Gastroesophageal sphincter (tissue), 4 donors: ENCODE measurements around the gene DDX51. TPM values are rescaled to one million over a fixed set of nuclear protein-coding genes. Genes with fewer than 3 reads are reported as not detected.
"Not testable (repeated sequence)": the region's sequence is repeated elsewhere in the genome, so short reads cannot be mapped to it uniquely, and the experiment has no call there.

Experiments
- ATAC-seq: fragments of 150-250 bp; one replicate; pipeline ENCODE4 v1.9.1; 2016; ENCODE audit warnings: mild to moderate bottlenecking, moderate library complexity
- H3K27ac ChIP-seq, 4 donors: fragments of 200-600 bp; sonication (generic) in 3 of 4; 1 replicate in 3 of 4; 2 replicates in 1 of 4; pipeline ENCODE4 v1.5.1; 2016 to 2019
- H3K27me3 ChIP-seq: fragments of 200-600 bp; sonication (generic); one replicate; pipeline ENCODE4 v1.5.1; 2019
- H3K36me3 ChIP-seq, 2 donors: fragments of 200-600 bp; sonication (generic); one replicate each; pipeline ENCODE4 v1.5.1; 2019; ENCODE audit warnings: control low read depth in 1 of 2
- H3K4me1 ChIP-seq, 3 donors: fragments of 200-600 bp; sonication (generic); 1 replicate in 2 of 3; 2 replicates in 1 of 3; pipeline ENCODE4 v1.5.1; 2016 to 2019; ENCODE audit warnings: control low read depth in 2 of 3
- H3K4me3 ChIP-seq, 2 donors: fragments of 200-600 bp; sonication (generic); one replicate each; pipeline ENCODE4 v1.5.1; 2019; ENCODE audit warnings: mild to moderate bottlenecking in 1 of 2, moderate library complexity in 1 of 2
- H3K9me3 ChIP-seq, 3 donors: fragments of 200-600 bp; sonication (generic); one replicate each; pipeline ENCODE4 v1.5.1; 2017 to 2019; ENCODE audit warnings: control low read depth in 2 of 3
- CTCF ChIP-seq, 4 experiments: fragments of 200-600 bp in 2 of 4; fragments of 450-650 bp in 2 of 4; sonication (generic) in 1 of 4; IDR thresholded peaks; one replicate each; pipeline ENCODE4 v1.5.1; 2017 to 2019; ENCODE audit warnings: antibody characterized with exemption in 4 of 4, mild to moderate bottlenecking in 2 of 4, moderate library complexity in 2 of 4
- EP300 ChIP-seq: sonication (generic); formaldehyde crosslinking; IDR thresholded peaks from one replicate; pipeline ENCODE4 v1.6.1; 2017; ENCODE audit warnings: antibody characterized with exemption, mild to moderate bottlenecking
- POLR2A ChIP-seq, 2 donors: fragments of 450-650 bp; IDR thresholded peaks; one replicate each; pipeline ENCODE4 v1.6.1; 2017; ENCODE audit warnings: antibody characterized with exemption in 2 of 2, mild to moderate bottlenecking in 2 of 2, moderate library complexity in 1 of 2
- POLR2AphosphoS5 ChIP-seq: sonication (generic); formaldehyde crosslinking; IDR thresholded peaks from one replicate; pipeline ENCODE4 v1.6.1; 2017; ENCODE audit warnings: antibody characterized with exemption
- WGBS, 2 donors: methylation state at CpG; one replicate each; pipeline ENCODE4 v1.1.5; 2018; ENCODE audit warnings: low coverage in 1 of 2; 5-methylcytosine and 5-hydroxymethylcytosine counted together
- total RNA-seq, 4 donors: library from RNA; depleted of rRNA; stranded (reverse); fragments of >200 nt; gene quantifications; one replicate each; pipeline ENCODE4 v1.1.0, GENCODE V29; 2016

Gene DDX51
- total RNA-seq, 4 donors from 2014 or later, result 4.8 to 14.7 (median 11.7) TPM

DNA sequence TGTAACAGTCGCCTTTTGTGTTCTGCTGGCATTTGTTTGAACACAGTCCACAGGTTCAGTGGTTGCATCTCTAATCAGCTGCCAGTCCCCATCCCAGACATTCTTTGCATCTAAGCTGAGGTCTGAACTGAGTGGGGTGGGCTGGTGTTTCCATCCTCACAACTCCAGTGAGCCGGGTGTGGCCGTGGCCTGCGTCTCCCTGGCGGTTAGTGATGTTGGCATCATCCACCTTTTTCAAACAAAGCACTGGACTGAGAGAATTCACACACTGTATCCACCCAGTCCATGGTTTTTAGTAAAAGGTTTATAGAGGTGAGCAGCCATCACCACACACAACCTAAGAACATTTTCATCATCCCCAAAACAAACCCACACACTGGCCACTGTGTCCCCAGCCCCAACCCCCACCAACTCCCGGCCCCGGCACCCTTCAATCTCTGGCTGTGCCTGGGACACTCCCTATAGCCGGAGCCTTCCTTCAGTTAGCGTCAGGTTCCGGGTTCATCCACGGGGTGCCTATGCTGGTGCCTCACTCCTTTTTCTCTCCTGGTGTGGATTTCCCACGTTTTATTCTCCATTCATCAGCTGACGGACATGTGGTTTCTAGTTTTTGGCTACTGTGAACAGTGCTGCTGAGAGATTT lies 6.5 kb downstream of the DDX51 start:
- Histone ChIP-seq H3K4me3 (no peak overlapping the region), H3K27me3 (no peaks in the 10 kb centered on the region), H3K9me3 (no peaks in the 10 kb centered on the region), H3K36me3 (peaks cover 0 to 48% of the 10 kb centered on the region in 2 donors), H3K4me1 (peaks cover 0 to 9% (median 1%) of the 10 kb centered on the region in 3 donors), H3K27ac (no peak overlapping the region)
- no peak for ATAC-seq
- TF ChIP-seq POLR2A (IDR thresholded peaks at IDR 0.05) (no peak), CTCF (IDR thresholded peaks at IDR 0.05) (no peak), POLR2AphosphoS5 (no peak)
- WGBS, 2 donors, result 53 to 58% methylated on average over 4 to 13 of the region's 13 CpGs

GRCh38 chr12:132136226-132136625 lies 7.9 kb downstream of the DDX51 start:
- WGBS, 2 donors, result 80% methylated on average over 1 of the region's 21 CpGs
- not testable (repeated sequence) for H3K4me1 ChIP-seq, H3K27me3 ChIP-seq, H3K4me3 ChIP-seq, H3K9me3 ChIP-seq, ATAC-seq, H3K27ac ChIP-seq
- peaks cover 0 to 34% of the 10 kb centered on the region in 2 donors for H3K36me3 ChIP-seq

- H3K27ac ChIP-seq, H3K4me3 ChIP-seq, H3K4me1 ChIP-seq, H3K9me3 ChIP-seq, ATAC-seq, H3K27me3 ChIP-seq: not testable (repeated sequence)
- H3K36me3 ChIP-seq, result peaks cover 0 to 20% of the 10 kb centered on the region in 2 donors
- no CpG with 5 or more reads among the region's 39 CpGs for WGBS, 2 donors
Observed at GRCh38 chr12:132134653-132135183, 9.4 kb downstream of the DDX51 start.

- Histone ChIP-seq H3K27ac (no peak overlapping the region), H3K36me3 (peaks cover 0 to 20% of the 10 kb centered on the region in 2 donors), H3K27me3 (no peaks in the 10 kb centered on the region), H3K9me3 (no peaks in the 10 kb centered on the region), H3K4me1 (no peaks in the 10 kb centered on the region), H3K4me3 (no peak overlapping the region)
- no peak for ATAC-seq
- 42% methylated on average over 3 of the region's 27 CpGs; no CpG with 5 or more reads in 1 of the 2 donors for WGBS, 2 donors
- TF ChIP-seq POLR2A (IDR thresholded peaks at IDR 0.05) (no peak), POLR2AphosphoS5 (no peak), EP300 (no peak), CTCF (IDR thresholded peaks at IDR 0.05) (no peak)
Observed at GRCh38 chr12:132133952-132134652, 10.0 kb downstream of the DDX51 start.

DNA sequence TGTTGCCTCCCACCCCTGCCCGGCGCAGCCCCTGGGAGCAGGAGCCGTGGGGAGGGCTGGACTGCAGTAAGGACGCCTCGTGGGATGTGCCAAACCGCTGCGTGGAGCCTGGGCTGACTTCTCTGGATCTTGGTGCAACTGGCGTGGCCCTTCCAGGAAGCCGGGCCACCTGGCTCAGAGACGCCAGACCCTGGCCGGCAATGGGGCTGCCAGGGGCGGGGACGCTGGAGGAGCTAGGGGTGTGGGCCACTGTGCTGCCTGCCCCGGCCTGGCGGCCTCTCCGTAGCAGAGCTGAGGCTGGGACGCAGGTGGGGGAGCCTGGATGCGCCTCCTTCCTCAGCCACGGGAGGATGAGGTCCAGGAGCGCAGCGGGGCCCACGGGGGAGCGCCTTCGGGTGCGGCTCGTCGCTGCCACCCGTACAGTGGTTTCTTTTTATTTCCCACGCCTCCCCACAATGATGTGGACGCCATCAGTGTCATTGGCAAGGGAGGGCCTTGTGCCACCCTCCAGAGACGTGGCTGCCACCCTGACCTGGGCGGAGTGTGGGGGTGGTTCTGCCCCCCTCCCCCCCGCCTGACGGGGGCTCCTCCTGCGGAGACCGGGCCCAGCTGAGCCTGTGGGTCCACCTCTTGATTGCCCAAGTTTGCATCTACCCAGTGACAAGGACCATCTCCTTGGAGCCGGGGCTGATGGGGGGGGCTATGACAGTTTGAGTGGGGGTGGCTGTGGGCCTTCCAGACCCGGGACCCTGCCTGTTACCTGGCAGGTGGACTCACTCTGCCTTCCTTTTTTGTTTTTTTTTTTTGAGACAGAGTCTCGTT lies 11.3 kb downstream of the DDX51 start:
- WGBS, 2 donors, result 71 to 80% methylated on average over 1 to 2 of the region's 39 CpGs
- TF ChIP-seq EP300 (no peak), CTCF (IDR thresholded peaks at IDR 0.05) (no peak), POLR2A (IDR thresholded peaks at IDR 0.05) (no peak), POLR2AphosphoS5 (no peak)
- Histone ChIP-seq H3K27me3 (no peaks in the 10 kb centered on the region), H3K4me3 (no peak overlapping the region), H3K27ac (no peak overlapping the region), H3K36me3 (peaks cover 0 to 20% of the 10 kb centered on the region in 2 donors), H3K9me3 (peaks cover 0 to 6% (median 0%) of the 10 kb centered on the region in 3 donors), H3K4me1 (no peaks in the 10 kb centered on the region)
- ATAC-seq, result no peak
